ENCODE measurements around the gene CACNA2D4. TPM values are rescaled to one million over a fixed set of nuclear protein-coding genes. Genes with fewer than 3 reads are reported as not detected.

Gene CACNA2D4
- total RNA-seq, 1 experiment from 2014 or later = not detected

DNA sequence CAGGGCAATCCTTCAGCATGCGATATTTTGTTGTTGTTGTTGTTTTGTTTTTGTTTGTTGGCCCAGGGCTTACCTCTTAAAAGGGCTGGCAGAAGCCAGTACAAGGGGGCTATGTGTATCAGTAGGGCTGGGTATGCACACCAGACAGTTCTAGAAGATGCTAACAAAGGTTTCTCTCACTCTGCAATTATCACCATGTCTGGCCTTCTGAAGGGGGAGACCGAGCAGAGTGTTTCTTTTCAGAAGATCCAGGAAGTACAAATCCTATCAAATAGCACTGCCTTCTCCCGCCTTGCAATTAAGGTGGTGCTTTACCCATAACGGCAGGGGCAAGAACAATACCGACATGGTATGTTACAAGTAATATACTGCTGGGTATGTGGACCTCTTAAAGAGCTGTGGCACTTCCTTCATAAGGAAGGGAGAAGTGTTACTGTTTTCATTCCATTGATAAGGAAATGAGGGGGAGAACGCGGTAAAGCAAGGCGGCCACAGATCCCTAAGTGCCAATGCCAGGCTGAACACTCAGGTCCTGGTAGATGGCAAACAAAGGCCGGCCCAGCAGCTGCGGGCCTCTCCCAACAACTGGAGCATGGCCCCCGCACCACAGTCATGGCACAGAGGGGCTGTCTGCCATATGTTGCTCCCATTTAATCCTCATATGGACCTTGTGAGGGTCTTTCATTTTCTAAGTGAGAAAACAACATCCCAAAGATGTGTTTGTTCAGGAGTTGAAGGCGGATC is 19.2 kb upstream of the CACNA2D4 start:
- H3K27ac ChIP-seq = no peak overlapping the region
- no peaks in the 10 kb centered on the region for H3K27me3 ChIP-seq (replicated peaks)
- no peak overlapping the region for H3K4me3 ChIP-seq
- peaks cover 26% of the 10 kb centered on the region for H3K36me3 ChIP-seq
- peaks cover 21% of the 10 kb centered on the region for H3K4me1 ChIP-seq (replicated peaks)
- H3K9me3 ChIP-seq (replicated peaks) = no peaks in the 10 kb centered on the region
- DNase-seq (ENCODE audit: low read depth in 1 of 2, low spot score in 2 of 2) = peak in 1 of 2 experiments; percentile 36

DNA sequence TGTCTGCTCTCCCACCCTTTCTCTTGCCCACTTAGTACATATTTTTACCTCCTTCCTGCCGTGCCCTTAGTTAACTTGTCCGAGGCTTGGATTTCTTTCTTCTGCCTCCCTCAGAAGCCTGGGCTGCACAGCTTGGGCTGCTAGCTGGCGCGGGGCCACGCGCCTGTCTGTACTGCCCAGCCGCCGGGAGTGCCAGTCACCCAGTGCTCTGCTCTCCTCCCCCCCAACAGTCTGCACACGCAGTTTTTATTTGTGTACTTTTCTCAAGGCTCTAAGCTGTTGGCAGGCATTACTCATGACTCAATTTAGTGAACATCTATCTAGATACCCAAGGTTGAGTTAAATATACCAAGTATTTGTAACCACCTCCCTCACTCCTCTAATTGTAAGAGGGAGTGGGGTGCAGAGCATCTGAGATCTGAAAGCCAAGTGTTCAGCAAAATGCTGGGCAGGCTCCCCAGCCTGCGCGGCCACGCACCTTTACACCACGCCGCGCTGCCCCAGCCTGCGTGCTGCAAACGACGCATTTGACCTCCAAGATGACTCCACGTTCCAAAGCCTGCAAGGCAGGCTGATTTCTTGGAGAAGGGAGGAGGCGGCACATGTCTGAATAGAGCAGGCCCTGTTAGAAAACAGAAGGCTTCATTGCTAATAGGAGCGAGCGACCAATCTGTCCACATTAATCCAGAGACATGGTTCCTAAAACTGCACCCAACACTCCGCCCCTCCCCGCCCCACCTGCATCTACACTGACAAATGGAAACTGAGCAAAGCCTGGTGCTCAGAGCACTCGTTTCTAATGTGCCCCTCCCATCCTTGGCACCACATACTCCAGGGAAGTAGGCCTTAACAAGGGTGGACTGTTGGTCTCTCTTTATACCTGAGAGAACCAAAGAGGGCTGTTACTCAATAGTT is 18.2 kb upstream of the CACNA2D4 start:
- no peaks in the 10 kb centered on the region for H3K9me3 ChIP-seq (replicated peaks)
- H3K36me3 ChIP-seq = peaks cover 25% of the 10 kb centered on the region
- no peaks in the 10 kb centered on the region for H3K27me3 ChIP-seq (replicated peaks)
- DNase-seq (ENCODE audit: low read depth in 1 of 2, low spot score in 2 of 2) = peak; percentile 64 to 74
- no peak overlapping the region for H3K27ac ChIP-seq
- H3K4me3 ChIP-seq = no peak overlapping the region
- peaks cover 21% of the 10 kb centered on the region for H3K4me1 ChIP-seq (replicated peaks)

DNA sequence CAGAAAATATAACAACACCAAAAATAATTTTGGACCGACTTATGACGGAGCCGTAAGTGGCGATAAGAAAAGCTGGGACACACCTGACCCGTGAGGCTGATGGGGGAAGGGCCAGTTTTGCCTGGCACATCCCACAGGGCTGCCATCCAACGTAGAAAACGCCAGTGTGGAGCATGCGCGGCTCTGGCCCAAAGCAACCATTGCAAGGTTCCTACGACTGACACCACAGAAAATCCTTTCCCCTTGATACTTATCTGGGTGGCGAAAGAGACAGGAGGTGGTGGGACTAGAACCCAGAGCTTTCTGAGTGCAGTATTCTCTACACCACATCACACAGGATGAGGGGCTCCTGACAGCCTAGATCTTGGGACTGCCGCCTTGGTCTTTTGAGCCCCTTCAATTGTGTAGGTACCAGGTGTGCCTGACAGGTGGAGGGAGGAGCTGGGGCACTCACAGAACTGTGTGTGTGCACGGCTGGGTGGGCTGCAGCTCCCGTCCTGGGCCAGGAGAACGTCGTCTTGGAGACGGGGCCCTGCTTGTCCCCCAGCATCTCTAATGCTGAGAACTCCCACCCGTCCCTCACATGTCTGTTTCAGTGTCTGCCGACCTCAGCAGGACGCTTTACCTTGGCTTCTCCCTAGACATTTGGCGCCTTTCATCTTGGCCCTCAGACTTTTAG is 17.4 kb upstream of the CACNA2D4 start:
- no peak overlapping the region for H3K4me3 ChIP-seq
- H3K9me3 ChIP-seq (replicated peaks) = no peaks in the 10 kb centered on the region
- H3K36me3 ChIP-seq = peaks cover 18% of the 10 kb centered on the region
- H3K27ac ChIP-seq = no peak overlapping the region
- DNase-seq (ENCODE audit: low read depth in 1 of 2, low spot score in 2 of 2) = peak in 1 of 2 experiments; percentile 32
- H3K27me3 ChIP-seq (replicated peaks) = no peaks in the 10 kb centered on the region
- peaks cover 21% of the 10 kb centered on the region for H3K4me1 ChIP-seq (replicated peaks)

DNA sequence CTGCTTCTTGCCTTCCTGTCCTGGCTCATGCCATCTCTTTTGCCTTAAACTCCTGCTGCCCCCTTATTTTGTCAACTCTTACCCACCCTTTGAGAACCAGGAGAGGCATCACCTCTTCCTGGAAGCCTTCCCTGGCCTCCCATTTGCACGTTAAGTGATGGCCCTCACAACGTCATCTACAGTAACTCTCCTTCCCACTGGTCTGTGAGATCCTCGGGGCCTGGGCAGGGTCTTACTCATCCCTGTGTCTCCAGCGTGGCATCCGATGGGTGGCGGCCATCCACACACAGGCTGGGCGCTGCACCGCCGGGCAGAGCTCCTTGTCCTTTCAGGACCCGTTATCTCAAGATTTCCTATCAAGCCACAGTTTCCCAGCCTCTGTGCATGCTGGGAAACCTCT is 16.8 kb upstream of the CACNA2D4 start:
- Histone ChIP-seq H3K27me3 (replicated peaks) (peaks cover 1% of the 10 kb centered on the region; the same call in 1 of the 2 replicates), H3K4me1 (replicated peaks) (peaks cover 21% of the 10 kb centered on the region), H3K4me3 (no peak overlapping the region), H3K36me3 (peaks cover 13% of the 10 kb centered on the region), H3K9me3 (replicated peaks) (no peaks in the 10 kb centered on the region), H3K27ac (no peak overlapping the region)
- DNase-seq (ENCODE audit: low read depth in 1 of 2, low spot score in 2 of 2) = peak in 1 of 2 experiments; percentile 29

DNA sequence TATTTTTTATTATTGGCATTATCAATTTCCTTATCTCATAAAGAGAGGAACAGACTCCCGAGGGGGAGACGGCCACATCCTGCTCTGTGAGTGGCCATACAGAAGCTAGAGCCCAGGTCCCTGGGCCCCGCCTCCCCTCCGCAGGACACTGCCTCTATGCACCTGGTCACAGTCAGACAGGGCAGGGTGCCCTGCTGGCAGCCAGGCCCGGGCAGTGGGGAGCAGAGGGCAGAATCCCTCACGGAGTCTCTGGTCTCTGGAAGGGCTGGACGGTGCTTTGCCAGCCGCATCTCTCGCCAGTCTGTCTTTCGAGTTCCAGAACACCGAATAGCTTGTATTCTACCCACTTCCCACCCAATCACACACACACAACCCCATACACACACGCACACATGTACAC is 16.4 kb upstream of the CACNA2D4 start:
- peak in 1 of 2 experiments; percentile 40 for DNase-seq (ENCODE audit: low read depth in 1 of 2, low spot score in 2 of 2)

DNA sequence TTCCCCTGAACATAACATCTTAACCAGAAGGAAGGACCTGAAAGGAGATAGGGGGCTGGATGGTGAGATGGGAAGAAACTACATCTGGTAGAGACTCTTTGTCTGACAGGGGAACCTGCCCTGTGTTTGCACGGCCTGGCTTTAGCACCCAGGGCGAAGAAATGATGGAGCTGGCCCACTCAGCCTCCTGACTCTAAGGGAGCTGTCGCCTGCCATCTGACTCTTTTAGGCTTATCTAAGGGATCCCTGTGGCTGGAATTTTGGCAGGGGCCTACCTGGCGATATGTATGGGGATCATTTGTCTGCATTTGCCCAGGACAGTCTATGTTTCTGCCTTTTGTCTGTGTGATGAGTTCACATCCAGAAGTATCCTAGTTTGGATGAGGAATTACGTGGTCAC is 15.6 kb upstream of the CACNA2D4 start:
- no peak overlapping the region for H3K4me3 ChIP-seq
- no peaks in the 10 kb centered on the region for H3K9me3 ChIP-seq (replicated peaks)
- H3K36me3 ChIP-seq = peaks cover 8% of the 10 kb centered on the region
- no peak overlapping the region for H3K27ac ChIP-seq
- peaks cover 21% of the 10 kb centered on the region for H3K4me1 ChIP-seq (replicated peaks)
- peak in 1 of 2 experiments; percentile 22 for DNase-seq (ENCODE audit: low read depth in 1 of 2, low spot score in 2 of 2)
- peaks cover 8% of the 10 kb centered on the region for H3K27me3 ChIP-seq (replicated peaks)

More for the DNA sequence above, 16.4 kb upstream of the CACNA2D4 start:
- H3K4me1 ChIP-seq (replicated peaks) = peaks cover 21% of the 10 kb centered on the region
- H3K36me3 ChIP-seq = peaks cover 11% of the 10 kb centered on the region
- no peak overlapping the region for H3K4me3 ChIP-seq
- H3K9me3 ChIP-seq (replicated peaks) = no peaks in the 10 kb centered on the region
- peaks cover 3% of the 10 kb centered on the region; the same call in 1 of the 2 replicates for H3K27me3 ChIP-seq (replicated peaks)
- H3K27ac ChIP-seq = no peak overlapping the region

DNA sequence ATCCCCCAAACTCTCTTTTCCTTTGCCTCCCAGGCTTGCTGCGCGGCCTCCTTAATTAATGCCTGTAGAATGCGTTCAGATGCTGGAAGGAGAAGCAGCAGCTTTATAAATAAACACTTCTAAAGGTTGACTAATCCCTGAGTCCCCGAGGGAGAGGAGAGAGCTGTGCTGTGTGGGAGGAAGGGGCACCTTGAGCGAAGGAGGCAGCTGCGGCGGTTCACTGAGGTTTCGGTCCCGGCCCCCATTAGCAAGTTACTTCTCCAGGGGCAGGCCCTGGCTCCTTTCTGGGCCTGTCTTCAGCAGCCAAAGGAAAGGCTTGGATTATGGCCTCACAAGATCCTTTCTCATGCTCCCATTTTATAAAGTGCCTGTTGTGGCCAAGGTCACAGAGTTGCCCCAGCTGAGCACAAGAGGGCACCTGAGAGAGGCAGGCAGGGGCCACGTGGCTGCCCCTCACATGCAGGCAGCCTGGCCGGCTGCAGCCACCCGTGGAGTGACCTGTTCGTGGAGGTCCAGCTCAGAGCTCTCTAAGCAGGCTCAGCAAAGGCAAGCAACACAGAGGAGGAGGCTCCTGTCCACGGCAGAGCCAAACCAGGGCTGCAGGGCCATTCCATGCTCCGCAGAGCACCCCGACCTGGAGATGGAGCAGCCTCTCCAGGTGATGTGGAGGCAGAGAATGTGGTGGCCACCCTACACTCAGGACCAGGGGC is 15.0 kb upstream of the CACNA2D4 start:
- Histone ChIP-seq H3K4me3 (no peak overlapping the region), H3K36me3 (peaks cover 2% of the 10 kb centered on the region; the same call in 1 of the 2 replicates), H3K9me3 (replicated peaks) (no peaks in the 10 kb centered on the region), H3K4me1 (replicated peaks) (peaks cover 21% of the 10 kb centered on the region), H3K27ac (no peak overlapping the region), H3K27me3 (replicated peaks) (peaks cover 8% of the 10 kb centered on the region)
- peak; percentile 32 to 42 for DNase-seq (ENCODE audit: low read depth in 1 of 2, low spot score in 2 of 2)

DNA sequence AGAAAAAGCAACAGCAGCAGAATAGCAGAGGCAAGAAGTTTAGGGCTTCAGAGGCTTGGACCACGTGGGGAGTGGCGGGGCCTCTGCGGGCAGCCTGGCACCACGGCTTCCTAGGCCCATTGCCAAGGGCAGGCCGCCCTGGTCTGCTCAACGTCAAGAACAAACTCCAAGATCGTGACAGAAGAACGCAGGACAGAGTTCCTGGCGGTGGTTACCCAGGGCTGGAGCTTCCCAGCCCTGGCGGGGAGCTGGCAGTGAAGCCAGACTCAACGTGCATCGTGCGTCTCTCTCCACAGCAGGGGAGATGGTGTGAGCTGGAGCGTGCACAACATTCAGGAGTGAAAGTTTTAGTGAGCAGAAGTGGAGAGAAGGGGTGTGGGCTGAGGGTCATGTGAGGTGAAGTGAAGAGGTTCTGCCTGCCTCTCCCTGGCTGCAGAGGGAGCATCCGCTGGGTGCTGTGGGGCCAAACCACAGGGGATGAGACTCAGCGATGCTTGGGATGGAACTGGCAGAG is 13.9 kb upstream of the CACNA2D4 start:
- Histone ChIP-seq H3K27ac (no peak overlapping the region), H3K4me3 (no peak overlapping the region), H3K9me3 (replicated peaks) (no peaks in the 10 kb centered on the region), H3K36me3 (no peaks in the 10 kb centered on the region), H3K4me1 (replicated peaks) (peaks cover 21% of the 10 kb centered on the region), H3K27me3 (replicated peaks) (peaks cover 16% of the 10 kb centered on the region)
- DNase-seq (ENCODE audit: low read depth in 1 of 2, low spot score in 2 of 2) = peak in 1 of 2 experiments; percentile 28

DNA sequence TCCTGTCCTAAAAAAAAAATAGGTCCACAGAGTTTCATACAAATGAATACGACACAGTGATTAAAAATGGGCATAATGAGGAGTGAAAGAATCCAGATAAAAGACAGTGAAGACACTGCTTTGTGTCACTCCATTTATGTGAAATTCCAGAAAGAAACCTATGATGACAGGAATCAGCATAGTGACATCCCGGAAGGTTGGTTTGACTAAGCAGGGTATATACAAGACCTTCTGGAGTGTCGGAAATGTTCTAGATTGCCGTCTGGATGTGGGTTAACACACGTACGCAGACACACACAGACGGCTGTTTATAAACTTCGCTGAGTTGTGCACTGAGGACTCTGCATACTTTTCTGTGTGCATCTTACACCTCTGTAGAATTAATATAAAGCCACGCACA is 13.2 kb upstream of the CACNA2D4 start:
- no peak overlapping the region for H3K27ac ChIP-seq
- no peaks in the 10 kb centered on the region for H3K36me3 ChIP-seq
- H3K27me3 ChIP-seq (replicated peaks) = peaks cover 23% of the 10 kb centered on the region
- DNase-seq (ENCODE audit: low read depth in 1 of 2, low spot score in 2 of 2) = no peak
- no peak overlapping the region for H3K4me3 ChIP-seq
- no peaks in the 10 kb centered on the region for H3K9me3 ChIP-seq (replicated peaks)
- H3K4me1 ChIP-seq (replicated peaks) = peaks cover 17% of the 10 kb centered on the region

DNA sequence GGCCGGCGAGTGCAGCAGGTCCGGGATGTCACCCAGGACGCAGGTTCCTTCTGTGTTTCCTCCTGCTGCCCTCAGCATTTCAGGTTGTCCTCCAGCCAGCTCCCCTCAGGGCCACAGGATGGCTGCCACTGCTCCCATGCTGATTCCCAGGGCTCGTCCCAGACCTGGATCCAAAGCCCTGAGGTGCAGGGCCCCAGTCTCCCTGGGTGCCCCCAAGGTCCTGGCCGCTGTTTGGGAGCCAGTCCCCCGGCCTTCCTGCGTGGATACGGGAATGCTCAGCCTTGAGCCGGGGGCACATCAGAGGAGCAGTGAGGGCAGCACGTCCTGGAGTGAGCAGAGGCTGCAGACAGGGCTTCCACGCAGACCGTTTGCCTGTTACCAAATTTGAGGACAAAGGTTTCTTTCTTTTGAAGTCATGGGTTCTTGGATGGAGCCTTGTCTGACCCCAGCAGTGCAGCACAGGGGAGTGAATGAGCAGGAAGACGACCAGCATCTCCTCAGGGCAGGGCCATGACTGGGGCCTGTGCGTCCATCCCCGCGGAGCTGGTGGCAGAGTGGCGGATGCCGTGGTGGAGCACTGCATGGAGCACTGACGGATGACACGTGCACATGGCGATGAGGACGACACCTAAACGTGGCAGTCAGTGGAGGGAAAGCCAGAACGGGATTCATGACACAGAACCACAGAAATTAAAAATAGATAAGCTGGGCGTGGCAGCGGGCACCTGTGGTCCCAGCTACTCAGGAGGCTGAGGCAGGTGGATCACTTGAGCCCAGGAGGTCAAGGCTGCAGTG is 12.5 kb upstream of the CACNA2D4 start:
- Histone ChIP-seq H3K27me3 (replicated peaks) (peaks cover 28% of the 10 kb centered on the region), H3K4me1 (replicated peaks) (peaks cover 10% of the 10 kb centered on the region), H3K9me3 (replicated peaks) (no peaks in the 10 kb centered on the region), H3K4me3 (no peak overlapping the region), H3K27ac (no peak overlapping the region), H3K36me3 (no peaks in the 10 kb centered on the region)
- peak in 1 of 2 experiments; percentile 40 for DNase-seq (ENCODE audit: low read depth in 1 of 2, low spot score in 2 of 2)

DNA sequence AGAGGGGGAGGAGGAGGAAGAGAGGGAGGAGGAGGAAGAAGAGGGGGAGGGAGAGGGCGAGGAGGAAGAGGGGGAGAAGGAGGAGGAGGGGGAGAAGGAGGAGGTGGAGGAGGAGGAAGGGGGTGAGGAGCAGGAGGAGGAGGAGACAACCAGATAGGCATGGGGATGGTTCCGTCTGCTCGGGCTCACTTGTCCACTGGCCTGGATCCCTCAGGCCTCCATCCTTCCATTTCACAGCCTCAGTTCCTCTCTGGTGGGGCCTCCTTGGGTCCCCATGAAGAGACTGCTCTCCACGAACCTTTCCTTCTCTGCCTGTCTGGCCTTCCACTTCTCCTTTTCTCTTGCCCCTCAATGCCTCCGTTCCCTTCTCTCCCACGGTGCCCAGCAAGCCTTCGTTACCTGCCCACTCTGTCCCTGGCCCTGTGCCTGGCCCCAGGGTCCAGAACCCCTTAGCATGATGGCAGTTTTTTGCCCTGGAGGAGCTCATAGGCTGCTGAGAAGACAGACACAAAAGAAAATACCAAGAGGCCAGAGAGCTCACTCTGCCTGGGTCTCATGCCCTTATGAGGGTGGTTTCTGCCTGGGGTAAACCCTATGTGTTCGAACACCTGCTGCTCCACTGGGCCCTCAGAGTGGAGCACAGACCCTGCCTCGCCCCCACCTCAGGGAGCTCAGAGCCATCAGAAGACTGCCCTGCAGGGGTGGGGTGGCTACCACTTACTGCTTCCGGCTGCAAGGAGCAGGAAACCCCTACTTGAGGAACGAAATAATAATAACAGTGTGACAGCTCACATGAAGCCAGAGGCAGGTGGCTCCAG is 11.7 kb upstream of the CACNA2D4 start:
- peak in 1 of 2 experiments; percentile 33 for DNase-seq (ENCODE audit: low read depth in 1 of 2, low spot score in 2 of 2)
- H3K4me1 ChIP-seq (replicated peaks) = peaks cover 10% of the 10 kb centered on the region
- H3K27me3 ChIP-seq (replicated peaks) = peaks cover 32% of the 10 kb centered on the region
- no peaks in the 10 kb centered on the region for H3K36me3 ChIP-seq
- no peak overlapping the region for H3K4me3 ChIP-seq
- no peak overlapping the region for H3K27ac ChIP-seq
- no peaks in the 10 kb centered on the region for H3K9me3 ChIP-seq (replicated peaks)
